ENCODE data around the gene HDHD3.

HDHD3 gene

GRCh38 chr9:113328045-113328782 lies 48.6 kb downstream of the HDHD3 start:
- no peak for DNase-seq (ENCODE audit: low read depth)

DNA sequence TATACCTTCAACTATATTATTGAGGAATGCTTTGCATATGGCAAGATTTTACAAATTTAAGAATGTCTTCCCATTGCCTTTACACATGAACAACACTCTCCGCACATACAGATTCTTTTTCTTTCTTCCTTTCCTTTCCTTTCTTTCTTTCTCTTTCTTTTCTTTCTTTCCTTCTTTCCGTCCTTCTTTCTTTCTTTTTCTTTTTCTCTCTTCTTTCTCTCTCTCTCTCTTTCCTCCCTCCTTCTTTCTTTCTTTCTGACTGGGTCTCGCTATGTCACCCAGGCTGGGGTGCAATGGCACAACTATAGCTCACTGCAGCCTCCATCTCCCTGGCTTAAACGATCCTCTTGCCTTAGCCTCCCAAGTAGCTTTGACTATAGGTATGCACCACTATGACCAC lies 50.6 kb downstream of the HDHD3 start:
- DNase-seq (ENCODE audit: low read depth) = no peak

Data from stimulated activated CD8-positive, alpha-beta memory T cell treated with anti-CD3 and anti-CD28 coated beads, Interleukin-12 subunit alpha, Interleukin-12 subunit beta, amount 100 ng/mL, for 1 hour (primary cell).